ENCODE results near the gene HTR3E.

DNA sequence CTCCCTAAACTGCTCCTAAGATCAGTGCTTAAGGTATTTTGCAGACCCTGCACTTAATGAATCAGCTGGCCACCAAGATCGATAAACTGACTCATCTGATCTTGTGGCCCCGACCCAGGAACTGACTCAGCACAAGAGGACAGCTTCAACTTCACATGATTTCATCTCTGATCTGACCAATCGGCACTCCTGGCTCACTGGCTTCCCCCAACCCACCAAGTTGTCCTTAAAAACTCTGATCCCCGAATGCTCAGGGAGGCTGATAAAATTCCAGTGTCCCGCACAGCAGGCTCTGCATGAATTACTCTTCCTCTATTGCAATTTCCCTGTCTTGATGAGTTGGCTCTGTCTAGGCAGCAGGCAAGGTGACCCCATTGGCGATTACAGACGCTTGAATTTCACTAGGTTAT lies 13.5 kb downstream of the HTR3E start:
- TF ChIP-seq, protein P1, sequence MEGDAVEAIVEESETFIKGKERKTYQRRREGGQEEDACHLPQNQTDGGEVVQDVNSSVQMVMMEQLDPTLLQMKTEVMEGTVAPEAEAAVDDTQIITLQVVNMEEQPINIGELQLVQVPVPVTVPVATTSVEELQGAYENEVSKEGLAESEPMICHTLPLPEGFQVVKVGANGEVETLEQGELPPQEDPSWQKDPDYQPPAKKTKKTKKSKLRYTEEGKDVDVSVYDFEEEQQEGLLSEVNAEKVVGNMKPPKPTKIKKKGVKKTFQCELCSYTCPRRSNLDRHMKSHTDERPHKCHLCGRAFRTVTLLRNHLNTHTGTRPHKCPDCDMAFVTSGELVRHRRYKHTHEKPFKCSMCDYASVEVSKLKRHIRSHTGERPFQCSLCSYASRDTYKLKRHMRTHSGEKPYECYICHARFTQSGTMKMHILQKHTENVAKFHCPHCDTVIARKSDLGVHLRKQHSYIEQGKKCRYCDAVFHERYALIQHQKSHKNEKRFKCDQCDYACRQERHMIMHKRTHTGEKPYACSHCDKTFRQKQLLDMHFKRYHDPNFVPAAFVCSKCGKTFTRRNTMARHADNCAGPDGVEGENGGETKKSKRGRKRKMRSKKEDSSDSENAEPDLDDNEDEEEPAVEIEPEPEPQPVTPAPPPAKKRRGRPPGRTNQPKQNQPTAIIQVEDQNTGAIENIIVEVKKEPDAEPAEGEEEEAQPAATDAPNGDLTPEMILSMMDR (IDR thresholded peaks at IDR 0.05): no peak
- no peak for TF ChIP-seq POLR2A (IDR thresholded peaks at IDR 0.05)
